GM12874 (cell line): ENCODE results near the gene PPM1N.

ENCODE experiments used
- CTCF ChIP-seq: IDR thresholded peaks from 2 replicates; pipeline ENCODE4 v1.5.1; 2011; ENCODE audit warnings: low read depth, mild to moderate bottlenecking, control low read depth, low read length, moderate library complexity; ENCODE audit not compliant: insufficient read depth

Gene PPM1N

GRCh38 chr19:45498411-45499195 lies at the start of gene PPM1N:
TSS of gene PPM1N (plus strand) at chr19:45498443. CDS start at chr19:45498473, 30 bp downstream.
- TF ChIP-seq CTCF, result peak; percentile 36; the same call in 1 of the 2 replicates

- no peak for TF ChIP-seq CTCF
Observed at GRCh38 chr19:45448887-45449299, 49.4 kb upstream of the PPM1N start.

GRCh38 chr19:45450012-45450333 lies 48.3 kb upstream of the PPM1N start:
- no peak for TF ChIP-seq CTCF

- TF ChIP-seq CTCF, result no peak
Observed at GRCh38 chr19:45451131-45451849, 47.0 kb upstream of the PPM1N start.

- TF ChIP-seq CTCF, result no peak
Observed at GRCh38 chr19:45451850-45452387, 46.3 kb upstream of the PPM1N start.

- no peak for TF ChIP-seq CTCF
Observed at GRCh38 chr19:45455707-45456499, 42.3 kb upstream of the PPM1N start.

- no peak for TF ChIP-seq CTCF
Observed at GRCh38 chr19:45456500-45456815, 41.8 kb upstream of the PPM1N start.
